Calu3 (cell line): ENCODE measurements around the gene CLEC20A. TPM values are rescaled to one million over a fixed set of nuclear protein-coding genes. Genes with fewer than 3 reads are reported as not detected.

Experiments used
- BruUV-seq: library from RNA; stranded (reverse); fragments of 400-500 nt; replicated peaks from 2 replicates; lab custom pipeline; 2021; lab: Mats Ljungman, UMichigan
- CTCF ChIA-PET: fragments of 300-600 bp; sonication (Branson Sonifier 250); formaldehyde crosslinking; loops from one replicate; lab custom pipeline; 2022; ENCODE audit warnings: antibody characterized with exemption; lab: Charles Lee
- DNase-seq: peaks from one replicate; pipeline ENCODE4 v3.0.0; 2022
- H3K27ac Mint-ChIP-seq: one replicate; pipeline ENCODE4 v1.8.0; 2022; ENCODE audit warnings: mixed read lengths; ENCODE audit not compliant: unreplicated experiment
- H3K27me3 Mint-ChIP-seq: one replicate; pipeline ENCODE4 v1.8.0; 2022; ENCODE audit warnings: mixed read lengths; ENCODE audit not compliant: unreplicated experiment
- H3K36me3 Mint-ChIP-seq: one replicate; pipeline ENCODE4 v1.8.0; 2022; ENCODE audit warnings: mild to moderate bottlenecking, moderate library complexity, mixed read lengths; ENCODE audit not compliant: insufficient read depth, unreplicated experiment
- H3K4me1 Mint-ChIP-seq: one replicate; pipeline ENCODE4 v1.8.0; 2022; ENCODE audit warnings: mild to moderate bottlenecking, low read depth, mixed read lengths; ENCODE audit not compliant: unreplicated experiment
- H3K4me3 Mint-ChIP-seq: one replicate; pipeline ENCODE4 v1.8.0; 2022; ENCODE audit warnings: mild to moderate bottlenecking, low read depth, moderate library complexity, mixed read lengths; ENCODE audit not compliant: unreplicated experiment
- H3K9me3 Mint-ChIP-seq: one replicate; pipeline ENCODE4 v1.8.0; 2022; ENCODE audit warnings: low read depth, mixed read lengths; ENCODE audit not compliant: unreplicated experiment
- CTCF ChIP-seq: fragments of 200-600 bp; IDR thresholded peaks from one replicate; pipeline ENCODE4 v1.8.0; 2022; ENCODE audit warnings: antibody characterized with exemption; ENCODE audit not compliant: unreplicated experiment
- intact Hi-C: fragments of 100-400 bp; cut with micrococcal nuclease; formaldehyde crosslinking; loops from one replicate; pipeline ENCODE4 v1.10.0; 2022; ENCODE audit not compliant: unreplicated experiment
- total RNA-seq: library from RNA; stranded (reverse); gene quantifications from 2 replicates; pipeline ENCODE4 v1.2.3, GENCODE V29; 2022

The CLEC20A gene
- total RNA-seq, 1 experiment from 2014 or later, result not detected

DNA sequence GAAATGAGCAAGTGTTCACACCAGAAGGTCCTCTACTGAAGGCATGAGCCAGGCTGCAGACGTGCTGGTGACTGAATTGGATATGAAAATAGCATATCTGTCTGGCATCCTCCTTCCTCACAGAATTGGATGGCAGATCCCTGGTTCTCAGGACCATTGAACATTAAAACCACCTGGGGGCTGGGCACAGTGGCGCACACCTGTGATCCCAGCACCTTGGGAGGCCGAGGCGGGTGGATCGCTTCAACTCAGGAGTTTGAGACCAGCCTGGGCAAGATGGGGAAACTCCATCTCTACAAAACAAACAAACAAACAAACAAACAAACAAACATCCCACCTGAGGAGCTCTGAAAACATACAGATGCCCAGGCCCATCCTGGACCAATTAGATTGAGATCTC, 39.6 kb upstream of the CLEC20A start:
- H3K27me3 Mint-ChIP-seq, result no peaks in the 10 kb centered on the region
- peaks cover 10% of the 10 kb centered on the region for H3K36me3 Mint-ChIP-seq
- CTCF ChIA-PET, result interaction anchor here (0.6 to 1.8 kb wide), 5 partner anchors 190 to 538 kb away, joined by 3 to 8 read pairs (median 4); no protein-coding TSS in a partner anchor
- peaks cover 58% of the 10 kb centered on the region for H3K4me1 Mint-ChIP-seq
- BruUV-seq, result no TSS peak
- H3K9me3 Mint-ChIP-seq, result no peaks in the 10 kb centered on the region
- peak overlapping the region; percentile 54 for H3K27ac Mint-ChIP-seq
- peak overlapping the region; percentile 53 for H3K4me3 Mint-ChIP-seq
- TF ChIP-seq CTCF, result no peak
- no peak for DNase-seq
- intact Hi-C loops, result loop anchor here (5.0 kb wide), 1 partner anchor 831 kb away; the partner anchor contains the start of gene AXDND1

DNA sequence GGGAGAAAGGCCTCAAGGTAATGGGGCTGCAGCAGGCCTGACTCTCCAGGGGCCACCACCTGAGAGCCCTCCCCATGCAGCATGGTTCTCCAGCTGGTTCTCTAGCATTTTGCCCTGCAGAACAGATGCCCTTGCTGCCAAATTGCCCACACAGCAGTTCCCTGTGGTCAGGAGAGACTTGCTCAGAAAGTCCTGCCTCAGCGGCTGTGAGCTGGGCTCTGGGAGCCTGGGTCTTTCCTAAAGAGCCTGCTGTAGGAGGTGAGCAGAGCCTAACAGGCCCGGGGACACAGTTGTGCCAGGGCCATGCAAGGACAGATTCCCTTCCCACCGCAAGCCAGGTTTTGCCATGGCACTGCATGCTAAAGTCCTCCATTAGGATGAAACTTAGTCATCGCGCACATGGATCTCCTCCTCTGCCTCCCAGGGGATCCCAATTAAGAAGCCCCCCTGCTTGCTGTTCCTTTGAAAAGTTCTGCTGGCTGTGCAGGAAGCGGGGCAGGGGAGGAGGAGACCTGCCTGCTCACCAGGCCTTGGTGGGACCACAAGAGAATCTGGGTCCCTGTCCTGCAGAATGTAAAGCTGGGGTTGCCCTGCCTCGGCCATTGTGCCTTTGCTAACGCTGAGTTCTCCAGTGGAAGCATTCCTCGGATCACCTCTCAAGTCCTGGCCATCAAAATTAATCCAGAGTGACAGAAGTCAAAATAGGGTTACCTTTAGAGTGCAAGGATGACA, 37.5 kb upstream of the CLEC20A start:
- no peaks in the 10 kb centered on the region for H3K9me3 Mint-ChIP-seq
- DNase-seq, result no peak
- BruUV-seq, result no TSS peak
- intact Hi-C loops, result loop anchor here (5.0 kb wide), 1 partner anchor 548 kb away; the partner anchor contains the start of gene TOR3A
- H3K36me3 Mint-ChIP-seq, result peaks cover 9% of the 10 kb centered on the region
- TF ChIP-seq CTCF, result no peak
- CTCF ChIA-PET, result interaction anchor here (2.7 kb wide), 1 partner anchor 469 kb away, joined by 18 read pairs; no protein-coding TSS in a partner anchor
- H3K27me3 Mint-ChIP-seq, result no peaks in the 10 kb centered on the region
- H3K27ac Mint-ChIP-seq, result no peak overlapping the region
- H3K4me1 Mint-ChIP-seq, result peaks cover 64% of the 10 kb centered on the region
- H3K4me3 Mint-ChIP-seq, result no peak overlapping the region

DNA sequence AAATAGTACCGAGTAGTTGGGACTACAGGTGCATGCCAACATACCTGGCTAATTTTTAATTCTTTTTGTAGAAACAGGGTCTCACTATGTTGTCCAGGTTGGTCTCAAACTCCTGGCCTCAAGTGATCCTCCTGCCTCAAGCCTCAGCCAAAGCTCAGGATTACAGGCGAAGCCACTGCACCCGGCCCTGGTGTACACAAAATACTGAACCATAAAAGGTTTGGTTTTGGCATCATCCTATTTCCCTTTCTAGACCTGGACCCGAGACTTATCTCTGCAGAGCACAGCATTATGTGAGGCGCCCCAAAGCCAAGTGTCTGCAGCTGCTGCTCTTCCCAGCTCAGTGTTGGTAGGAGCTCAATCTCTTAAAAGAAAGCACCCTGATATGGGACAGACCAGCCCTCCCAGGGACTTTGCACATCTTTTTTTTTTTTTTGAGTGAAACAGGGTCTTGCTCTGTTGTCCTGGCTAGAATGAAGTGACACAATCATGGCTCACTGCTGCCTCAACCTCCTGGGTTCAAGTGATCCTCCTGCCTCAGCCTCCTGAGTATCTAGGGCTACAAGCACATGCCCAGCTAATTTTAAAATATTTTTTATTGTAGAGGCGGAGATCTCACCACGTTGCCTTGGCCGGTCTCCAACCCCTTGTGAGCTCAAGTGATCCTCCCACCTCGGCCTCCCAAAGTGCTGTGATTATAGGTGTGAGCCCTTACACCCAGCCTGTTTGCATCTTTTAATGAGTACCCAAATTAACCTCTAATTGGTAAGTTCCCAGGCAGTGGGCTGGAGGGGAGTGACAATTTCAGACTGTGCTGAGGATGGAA, 36.6 kb upstream of the CLEC20A start:
- Mint-ChIP-seq H3K4me1 (peaks cover 57% of the 10 kb centered on the region), H3K36me3 (peaks cover 5% of the 10 kb centered on the region), H3K27me3 (no peaks in the 10 kb centered on the region), H3K9me3 (no peaks in the 10 kb centered on the region), H3K4me3 (no peak overlapping the region), H3K27ac (no peak overlapping the region)
- CTCF ChIA-PET, result interaction anchor here (0.7 to 2.7 kb wide), 7 partner anchors 10 to 469 kb away, joined by 4 to 18 read pairs (median 6); no protein-coding TSS in a partner anchor
- no peak for DNase-seq
- intact Hi-C loops, result loop anchor here (2.0 to 5.0 kb wide), 2 partner anchors 223 to 549 kb away; partner anchors contain the start of gene TOR3A
- TF ChIP-seq CTCF, result no peak
- no TSS peak for BruUV-seq

DNA sequence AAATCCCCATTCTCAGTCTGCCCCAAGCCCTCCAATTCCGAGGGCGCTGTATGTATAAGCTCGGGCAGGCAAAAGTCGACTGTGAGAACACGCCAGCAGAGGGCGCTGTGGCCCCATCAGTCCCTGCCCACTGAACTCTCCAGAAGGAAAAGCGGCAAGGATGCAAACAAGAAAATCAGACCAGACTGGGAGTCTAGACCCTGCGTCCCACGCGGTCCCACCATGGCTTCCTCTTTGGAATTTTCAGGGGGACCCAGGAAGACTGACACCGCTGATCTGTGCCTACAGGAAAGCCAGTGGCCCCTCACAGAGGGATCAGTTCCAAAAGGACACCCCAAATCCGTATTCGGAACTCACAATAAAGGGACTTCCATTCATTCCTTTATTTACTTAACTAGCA, 35.6 kb upstream of the CLEC20A start:
- Mint-ChIP-seq H3K36me3 (peaks cover 4% of the 10 kb centered on the region), H3K4me1 (peaks cover 47% of the 10 kb centered on the region), H3K4me3 (no peak overlapping the region), H3K9me3 (no peaks in the 10 kb centered on the region), H3K27me3 (no peaks in the 10 kb centered on the region), H3K27ac (no peak overlapping the region)
- peak; percentile 97 for TF ChIP-seq CTCF
- CTCF ChIA-PET, result interaction anchor here (0.6 to 2.7 kb wide), 9 partner anchors 35 to 549 kb away, joined by 3 to 18 read pairs (median 6); partner anchors contain the start of genes RALGPS2 and TOR3A
- BruUV-seq, result no TSS peak
- intact Hi-C loops, result loop anchor here (1.0 to 5.0 kb wide), 3 partner anchors 222 to 550 kb away; partner anchors contain the start of gene TOR3A
- peak; percentile 91 for DNase-seq
